Upper lobe of left lung (tissue), 6 donors: ENCODE measurements around the gene SYNE3. TPM values are rescaled to one million over a fixed set of nuclear protein-coding genes. Genes with fewer than 3 reads are reported as not detected.

Experiments used
- ATAC-seq, 2 donors: fragments of 200-7000 bp; cut with Tn5 transposase; one replicate each; pipeline ENCODE4 v1.9.1; 2022; ENCODE audit warnings: mild to moderate bottlenecking in 2 of 2, moderate library complexity in 2 of 2; ENCODE audit not compliant: low FRiP score in 2 of 2
- DNase-seq, 2 donors: peaks; one replicate each; pipeline ENCODE4 v3.0.0-alpha.2; 2019 to 2020
- H3K27ac ChIP-seq, 4 donors: fragments of 200-600 bp; sonication (generic); one replicate each; pipeline ENCODE4 v1.5.1; 2016 to 2019
- H3K27me3 ChIP-seq, 4 donors: fragments of 200-600 bp; sonication (generic); one replicate each; pipeline ENCODE4 v1.5.1; 2017 to 2019
- H3K36me3 ChIP-seq, 4 donors: fragments of 200-600 bp; sonication (generic); one replicate each; pipeline ENCODE4 v1.5.1; 2016 to 2019
- H3K4me1 ChIP-seq, 4 donors: fragments of 200-600 bp; sonication (generic); one replicate each; pipeline ENCODE4 v1.5.1; 2018 to 2019
- H3K4me3 ChIP-seq, 4 donors: fragments of 200-600 bp; sonication (generic); one replicate each; pipeline ENCODE4 v1.5.1; 2017 to 2019; ENCODE audit warnings: mild to moderate bottlenecking in 2 of 4, moderate library complexity in 1 of 4
- H3K9me3 ChIP-seq, 4 donors: fragments of 200-600 bp; sonication (generic); one replicate each; pipeline ENCODE4 v1.5.1; 2018 to 2019
- CTCF ChIP-seq, 6 experiments: fragments of 450-650 bp in 4 of 6; fragments of 200-600 bp in 2 of 6; sonication (generic) in 2 of 6; IDR thresholded peaks; one replicate each; pipeline ENCODE4 v1.5.1; 2016 to 2019; ENCODE audit warnings: antibody characterized with exemption in 6 of 6
- EP300 ChIP-seq, 4 donors: sonication (generic); formaldehyde crosslinking; IDR thresholded peaks; one replicate each; pipeline ENCODE4 v1.5.1; 2017; ENCODE audit warnings: antibody characterized with exemption in 4 of 4, control low read depth in 2 of 4
- POLR2A ChIP-seq, 4 donors: fragments of 450-650 bp; IDR thresholded peaks; one replicate each; pipeline ENCODE4 v1.5.1; 2016 to 2017; ENCODE audit warnings: antibody characterized with exemption in 4 of 4, mild to moderate bottlenecking in 2 of 4
- POLR2AphosphoS5 ChIP-seq, 2 donors: sonication (generic); formaldehyde crosslinking; IDR thresholded peaks; one replicate each; pipeline ENCODE4 v1.5.1; 2017; ENCODE audit warnings: antibody characterized with exemption in 2 of 2
- WGBS, 2 donors: methylation state at CpG; one replicate each; pipeline ENCODE4 v1.1.5; 2017 to 2018; 5-methylcytosine and 5-hydroxymethylcytosine counted together
- total RNA-seq, 6 donors: library from RNA; depleted of rRNA in 4 of 6; stranded (reverse); fragments of >200 nt in 4 of 6; gene quantifications; one replicate each; pipeline versions ENCODE4 v1.1.0 to v1.2.1, GENCODE V29; 2016 to 2021
- donor health status: DM: no; HTN: no; CAD: no; lungs with moderate emphysema.
- donor health status: DM: no; HTN: yes; CAD: no; lungs with severe emphysema.

SYNE3 gene
- total RNA-seq, 6 donors from 2014 or later, result 15.6 to 38.8 (median 19.0) TPM

DNA sequence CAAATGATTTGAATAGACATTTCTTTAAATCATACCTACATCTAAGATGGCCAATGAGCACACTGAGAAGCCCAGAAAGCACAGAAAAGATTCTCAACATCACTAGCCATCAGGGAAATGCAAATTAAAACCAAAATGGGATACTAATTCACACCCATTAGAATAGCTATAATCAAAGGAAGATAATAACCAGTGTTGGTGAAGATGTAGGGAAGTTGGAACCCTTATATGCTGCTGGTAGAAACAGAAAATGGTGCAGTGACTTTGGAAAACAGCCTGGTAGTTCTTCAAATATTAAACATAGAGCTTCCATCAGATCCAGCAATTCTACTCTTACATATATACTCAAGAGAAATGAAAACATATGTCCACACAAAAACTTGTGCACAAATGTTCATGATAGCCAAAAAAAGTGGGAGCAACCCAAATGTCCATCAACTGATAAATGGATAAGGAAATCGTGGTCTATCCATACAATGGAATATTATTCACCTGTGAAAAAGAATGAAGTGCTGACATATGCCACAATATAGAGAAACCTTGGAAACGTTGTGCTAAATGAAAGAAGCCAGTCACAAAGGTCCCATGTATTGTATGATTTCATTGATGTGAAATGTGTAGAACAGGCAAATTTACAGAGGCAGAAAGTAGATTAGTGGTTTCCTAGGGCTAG, 24.4 kb downstream of the SYNE3 start:
- ATAC-seq, result no peak

DNA sequence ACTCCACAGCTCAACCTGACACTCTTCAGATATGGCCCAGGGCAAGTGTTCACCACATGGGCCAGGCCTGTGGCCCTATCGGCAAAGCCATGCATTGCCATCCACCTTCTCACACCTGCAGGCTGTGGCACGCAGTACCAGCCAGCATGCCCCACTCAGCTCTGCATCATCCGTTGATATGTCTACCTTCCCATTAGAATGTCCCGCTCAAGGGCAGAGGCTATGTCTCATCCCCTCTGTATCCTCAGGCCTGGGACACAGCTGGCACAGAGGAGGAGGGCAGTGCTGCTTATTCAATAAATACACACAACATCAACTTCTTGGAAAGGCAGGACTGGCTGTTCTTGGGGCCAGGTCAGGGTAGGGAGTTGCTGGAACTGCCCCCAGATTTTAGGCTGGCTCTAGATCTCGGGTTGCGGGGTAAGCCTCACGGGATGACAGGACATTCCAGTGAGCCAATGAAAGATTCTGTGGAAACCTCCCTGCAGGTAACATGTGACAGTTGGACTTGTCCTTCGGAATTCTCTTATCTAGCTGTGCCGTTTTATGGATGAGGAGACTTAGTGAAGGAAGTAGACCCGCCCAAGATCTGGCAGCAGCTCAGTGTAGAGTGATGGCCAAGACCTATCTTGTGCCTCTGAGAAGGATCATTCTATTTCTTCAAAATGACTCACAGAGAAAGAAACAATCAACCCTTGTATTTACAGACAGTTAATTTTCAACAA, 25.6 kb downstream of the SYNE3 start:
- ATAC-seq, result peak; percentile 2 to 75
- DNase-seq, result no peak
- TF ChIP-seq CTCF (IDR thresholded peaks at IDR 0.05), result no peak
- TF ChIP-seq POLR2AphosphoS5 (IDR thresholded peaks at IDR 0.05), result no peak
- TF ChIP-seq POLR2A (IDR thresholded peaks at IDR 0.05), result no peak
- no peak for TF ChIP-seq EP300 (IDR thresholded peaks at IDR 0.05)
- 60 to 85% methylated on average over 5 to 10 of the region's 10 CpGs for WGBS, 2 donors
- Histone ChIP-seq H3K9me3 (no peaks in the 10 kb centered on the region), H3K36me3 (no peaks in the 10 kb centered on the region), H3K27ac (peak overlapping the region in 1 of 4 donors; percentile 8), H3K27me3 (no peaks in the 10 kb centered on the region), H3K4me1 (peaks cover 26 to 29% (median 27%) of the 10 kb centered on the region in 4 donors), H3K4me3 (no peak overlapping the region)

More for the DNA sequence above, 24.4 kb downstream of the SYNE3 start:
- DNase-seq, result no peak
- no peaks in the 10 kb centered on the region for H3K36me3 ChIP-seq
- H3K4me3 ChIP-seq, result no peak overlapping the region
- 93 to 96% methylated on average over 2 of the region's 2 CpGs for whole genome bisulfite sequencing, 2 donors
- H3K4me1 ChIP-seq, result peaks cover 37 to 41% (median 39%) of the 10 kb centered on the region in 4 donors
- TF ChIP-seq POLR2A (IDR thresholded peaks at IDR 0.05), result no peak
- TF ChIP-seq POLR2AphosphoS5 (IDR thresholded peaks at IDR 0.05), result no peak
- no peak for TF ChIP-seq EP300 (IDR thresholded peaks at IDR 0.05)
- no peak for TF ChIP-seq CTCF (IDR thresholded peaks at IDR 0.05)
- H3K9me3 ChIP-seq, result no peaks in the 10 kb centered on the region
- no peaks in the 10 kb centered on the region for H3K27me3 ChIP-seq
- H3K27ac ChIP-seq, result no peak overlapping the region

- Histone ChIP-seq H3K9me3 (no peaks in the 10 kb centered on the region), H3K36me3 (no peaks in the 10 kb centered on the region), H3K27me3 (no peaks in the 10 kb centered on the region), H3K4me1 (peaks cover 18 to 21% (median 19%) of the 10 kb centered on the region in 4 donors), H3K4me3 (no peak overlapping the region), H3K27ac (peak overlapping the region in 1 of 4 donors; percentile 8)
- TF ChIP-seq POLR2A (IDR thresholded peaks at IDR 0.05), result no peak
- TF ChIP-seq EP300 (IDR thresholded peaks at IDR 0.05), result no peak
- no peak for TF ChIP-seq POLR2AphosphoS5 (IDR thresholded peaks at IDR 0.05)
- TF ChIP-seq CTCF (IDR thresholded peaks at IDR 0.05), result no peak
- no peak for DNase-seq
- ATAC-seq, result no peak
- WGBS, 2 donors, result 94% methylated on average over 5 of the region's 5 CpGs
Measured at GRCh38 chr14:95490138-95490509, 26.3 kb downstream of the SYNE3 start.

DNA sequence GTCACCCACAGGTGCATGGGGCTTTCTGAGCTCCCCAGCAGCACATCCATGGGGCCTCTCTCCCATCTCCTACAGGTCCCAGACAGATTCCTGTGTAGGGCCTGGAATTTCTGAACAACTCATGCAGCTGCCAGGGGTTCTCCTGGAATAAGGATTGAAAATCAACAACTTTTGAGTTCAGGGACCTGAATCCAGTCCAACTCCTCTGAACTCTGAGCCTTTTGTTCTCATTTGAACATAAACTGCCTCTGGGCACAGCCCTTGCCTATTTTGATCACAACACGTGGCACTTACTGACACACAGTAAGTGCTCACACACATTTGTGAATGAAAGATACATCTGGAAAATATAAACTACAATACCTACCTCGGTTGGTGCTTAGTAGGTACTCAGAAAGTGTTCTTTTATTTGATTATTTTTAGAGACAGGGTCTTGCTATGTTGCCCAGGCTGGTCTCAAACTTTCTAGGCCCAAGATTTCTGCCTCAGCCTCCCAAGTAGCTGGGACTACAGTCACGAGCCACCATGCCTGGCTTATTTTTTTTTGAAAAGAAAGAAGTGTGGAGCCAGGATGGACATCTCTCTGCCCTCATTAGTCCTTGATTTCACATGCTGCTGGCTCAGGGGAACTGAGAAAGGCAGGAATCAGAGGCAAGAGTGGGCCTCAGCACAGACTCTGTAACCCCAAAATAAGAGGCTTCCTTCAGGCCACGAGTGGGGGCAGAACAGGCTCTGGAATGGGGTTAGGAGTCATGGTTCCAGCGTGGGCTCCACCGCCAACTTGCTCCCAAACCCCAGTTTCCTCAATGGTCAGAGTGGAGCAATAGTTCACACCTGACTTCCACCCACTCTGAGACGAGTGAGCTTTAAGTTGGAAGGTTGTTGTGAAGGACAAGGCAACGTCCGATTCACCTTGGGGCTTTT, 27.0 kb downstream of the SYNE3 start:
- DNase-seq (no peak), ATAC-seq (no peak)
- H3K4me3 ChIP-seq, result no peak overlapping the region
- H3K27me3 ChIP-seq, result no peaks in the 10 kb centered on the region
- H3K36me3 ChIP-seq, result no peaks in the 10 kb centered on the region
- peaks cover 11 to 21% (median 19%) of the 10 kb centered on the region in 4 donors for H3K4me1 ChIP-seq
- no peaks in the 10 kb centered on the region for H3K9me3 ChIP-seq
- H3K27ac ChIP-seq, result peak overlapping the region in 2 of 4 donors; percentile 35 to 46
- WGBS, 2 donors, result 75 to 83% methylated on average over 8 to 9 of the region's 9 CpGs
- no peak for TF ChIP-seq POLR2A (IDR thresholded peaks at IDR 0.05)
- no peak for TF ChIP-seq CTCF (IDR thresholded peaks at IDR 0.05)
- TF ChIP-seq POLR2AphosphoS5 (IDR thresholded peaks at IDR 0.05), result no peak
